Left colon (tissue), 2 donors: ENCODE measurements around the gene GABRG3. TPM values are rescaled to one million over a fixed set of nuclear protein-coding genes. Genes with fewer than 3 reads are reported as not detected.

Source experiments
- ATAC-seq: fragments of 200-7000 bp; cut with Tn5 transposase; one replicate; pipeline ENCODE4 v1.9.1; 2020; ENCODE audit warnings: mild to moderate bottlenecking, moderate library complexity
- DNase-seq, 2 donors: peaks; one replicate each; pipeline ENCODE4 v3.0.0-alpha.2; 2020
- intact Hi-C, 2 donors: fragments of 100-400 bp; cut with DNase I in 1 of 2; cut with micrococcal nuclease in 1 of 2; formaldehyde crosslinking; loops; one replicate each; pipeline versions ENCODE4 v1.11.2 to v1.14.0; 2022; cut with DNase I, micrococcal nuclease
- total RNA-seq, 2 donors: library from RNA; stranded (reverse); fragmentation: NEBNext Ultra II Directional; extraction: Animal tissue kit (Norgen Biotek cat#: 25700); gene quantifications; one replicate each; pipeline ENCODE4 v1.2.1, GENCODE V29; 2021
- donor health status: DM: no; HTN: no; CAD: no.
- donor health status: DM: yes; HTN: yes; CAD: no.

The GABRG3 gene
- total RNA-seq, 2 donors from 2014 or later = not detected

GRCh38 chr15:27214961-27215360, 244.0 kb downstream of the GABRG3 start:
- ATAC-seq (no peak), DNase-seq (no peak)
- intact Hi-C loops = no loop called here

- ATAC-seq (no peak), DNase-seq (no peak)
- intact Hi-C loops = no loop called here
These were observed 247.4 kb downstream of the GABRG3 start for GRCh38 chr15:27218426-27218825.

- intact Hi-C loops = no loop called here
- no peak for DNase-seq
- ATAC-seq = no peak
These were observed 248.7 kb downstream of the GABRG3 start for GRCh38 chr15:27219636-27220035.

- no peak for DNase-seq
- no peak for ATAC-seq
- intact Hi-C loops = no loop called here
These were observed 249.2 kb downstream of the GABRG3 start for GRCh38 chr15:27220199-27220598.

GRCh38 chr15:27222479-27222878, 251.5 kb downstream of the GABRG3 start:
- ATAC-seq (no peak), DNase-seq (no peak)
- intact Hi-C loops = no loop called here

GRCh38 chr15:27223179-27223578, 252.2 kb downstream of the GABRG3 start:
- DNase-seq = no peak
- intact Hi-C loops = no loop called here
- no peak for ATAC-seq

GRCh38 chr15:27231811-27232210, 260.8 kb downstream of the GABRG3 start:
- DNase-seq (no peak), ATAC-seq (no peak)
- intact Hi-C loops = no loop called here

GRCh38 chr15:27232876-27233275, 261.9 kb downstream of the GABRG3 start:
- intact Hi-C loops = no loop called here
- ATAC-seq = no peak
- no peak for DNase-seq

GRCh38 chr15:27234593-27234992, 263.6 kb downstream of the GABRG3 start:
- intact Hi-C loops = no loop called here
- no peak for ATAC-seq
- DNase-seq = no peak

- intact Hi-C loops = no loop called here
- ATAC-seq = no peak
- DNase-seq = no peak
These were observed 264.2 kb downstream of the GABRG3 start for GRCh38 chr15:27235161-27235560.

GRCh38 chr15:27235681-27236080, 264.7 kb downstream of the GABRG3 start:
- intact Hi-C loops = no loop called here
- DNase-seq (no peak), ATAC-seq (no peak)

GRCh38 chr15:27237319-27237939, 266.4 kb downstream of the GABRG3 start:
- DNase-seq (no peak), ATAC-seq (no peak)
- intact Hi-C loops = no loop called here

GRCh38 chr15:27238209-27238608, 267.2 kb downstream of the GABRG3 start:
- ATAC-seq (no peak), DNase-seq (no peak)
- intact Hi-C loops = no loop called here

GRCh38 chr15:27238707-27239423, 267.9 kb downstream of the GABRG3 start:
- no peak for DNase-seq
- intact Hi-C loops = no loop called here
- no peak for ATAC-seq

GRCh38 chr15:27241943-27242342, 271.0 kb downstream of the GABRG3 start:
- intact Hi-C loops = no loop called here
- ATAC-seq (no peak), DNase-seq (no peak)

GRCh38 chr15:27244047-27244446, 273.1 kb downstream of the GABRG3 start:
- ATAC-seq (no peak), DNase-seq (no peak)
- intact Hi-C loops = no loop called here

- ATAC-seq (no peak), DNase-seq (no peak)
- intact Hi-C loops = no loop called here
These were observed 277.3 kb downstream of the GABRG3 start for GRCh38 chr15:27248251-27248650.

GRCh38 chr15:27249046-27249759, 278.2 kb downstream of the GABRG3 start:
- no peak for ATAC-seq
- intact Hi-C loops = no loop called here
- DNase-seq = no peak

GRCh38 chr15:27249760-27250109, 278.8 kb downstream of the GABRG3 start:
- intact Hi-C loops = no loop called here

GRCh38 chr15:27250223-27250622, 279.2 kb downstream of the GABRG3 start:
- intact Hi-C loops = no loop called here
- ATAC-seq (no peak), DNase-seq (no peak)

More at GRCh38 chr15:27249760-27250109, 278.8 kb downstream of the GABRG3 start:
- DNase-seq (no peak), ATAC-seq (no peak)
